Neural cell (in vitro differentiated cells): Measurements from ENCODE around the gene C22orf42. TPM values are rescaled to one million over a fixed set of nuclear protein-coding genes. Genes with fewer than 3 reads are reported as not detected.

Source experiments
- H2AFZ ChIP-seq: fragments of 200-600, 300-800 bp; sonication (generic), shearing (Covaris generic); 2 replicates; pipeline ENCODE4 v1.6.0; 2014; ENCODE audit warnings: low read depth, mild to moderate bottlenecking, antibody characterized with exemption, low read length, moderate library complexity
- H3F3A ChIP-seq: fragments of 200-600 bp; shearing (Covaris generic); 2 replicates; pipeline ENCODE4 v1.6.1; 2016; ENCODE audit warnings: mild to moderate bottlenecking, moderate library complexity, mixed read lengths, antibody characterized with exemption, low read length; ENCODE audit not compliant: insufficient read depth, poor library complexity, severe bottlenecking
- H3K27ac ChIP-seq: fragments of 200-600, 300-800 bp; sonication (generic), shearing (Covaris generic); 2 replicates; pipeline ENCODE4 v1.5.1; 2014; ENCODE audit warnings: mild to moderate bottlenecking, low read length, moderate library complexity
- H3K27me3 ChIP-seq: fragments of 300-800, 200-600 bp; sonication (generic), shearing (Covaris generic); 2 replicates; pipeline ENCODE4 v1.6.0; 2014; ENCODE audit warnings: mild to moderate bottlenecking, low read depth, low read length, moderate library complexity; ENCODE audit not compliant: insufficient read depth
- H3K36me3 ChIP-seq: fragments of 300-800, 200-600 bp; sonication (generic), shearing (Covaris generic); 2 replicates; pipeline ENCODE4 v1.5.1; 2014; ENCODE audit warnings: mild to moderate bottlenecking, antibody characterized with exemption, low read length, moderate library complexity; ENCODE audit not compliant: insufficient read depth
- H3K4me2 ChIP-seq: fragments of 300-800, 200-600 bp; sonication (generic), shearing (Covaris generic); 2 replicates; pipeline ENCODE4 v1.6.0; 2014; ENCODE audit warnings: mild to moderate bottlenecking, low read length
- H3K4me3 ChIP-seq: fragments of 300-800, 200-600 bp; sonication (generic), shearing (Covaris generic); 2 replicates; pipeline ENCODE4 v1.5.1; 2014; ENCODE audit warnings: mild to moderate bottlenecking, low read length, moderate library complexity
- H3K79me2 ChIP-seq: fragments of 200-600 bp; shearing (Covaris generic); replicated peaks from 2 replicates; pipeline ENCODE4 v1.6.0; 2014; ENCODE audit warnings: mild to moderate bottlenecking, low read length, moderate library complexity; ENCODE audit not compliant: insufficient read depth
- H3K9ac ChIP-seq: fragments of 300-800, 200-600 bp; sonication (generic), shearing (Covaris generic); 2 replicates; pipeline ENCODE4 v1.6.1; 2016; ENCODE audit warnings: mild to moderate bottlenecking, low read length, mixed read lengths
- H3K9me2 ChIP-seq: fragments of 200-600 bp; shearing (Covaris generic); 2 replicates; pipeline ENCODE4 v1.6.1; 2016; ENCODE audit warnings: mild to moderate bottlenecking, low read length, mixed read lengths; ENCODE audit not compliant: insufficient read depth
- H3K9me3 ChIP-seq: fragments of 200-600, 300-800 bp; sonication (generic), shearing (Covaris generic); 2 replicates; pipeline ENCODE4 v1.6.1; 2016; ENCODE audit warnings: mild to moderate bottlenecking, mixed run types, low read length, moderate library complexity, mixed read lengths
- H4K20me1 ChIP-seq: fragments of 200-600 bp; shearing (Covaris generic); 2 replicates; pipeline ENCODE4 v1.6.1; 2016; ENCODE audit warnings: mild to moderate bottlenecking, mixed run types; ENCODE audit not compliant: insufficient read depth
- CTCF ChIP-seq: fragments of 450-650 bp; IDR thresholded peaks from 2 replicates; pipeline ENCODE4 v1.5.1; 2014; ENCODE audit warnings: antibody characterized with exemption, mild to moderate bottlenecking, moderate library complexity; ENCODE audit not compliant: poor library complexity, severe bottlenecking
- EP300 ChIP-seq: fragments of 450-650 bp; conservative IDR thresholded peaks from 2 replicates; pipeline ENCODE4 v1.6.1; 2014; ENCODE audit warnings: antibody characterized with exemption, mild to moderate bottlenecking, moderate library complexity; ENCODE audit not compliant: poor library complexity, severe bottlenecking
- EZH2 ChIP-seq: fragments of 200-600, 300-800 bp; shearing (Covaris generic), sonication (generic); IDR thresholded peaks from 2 replicates; pipeline ENCODE4 v1.6.1; 2014; ENCODE audit warnings: antibody characterized with exemption, low read length, borderline replicate concordance, mild to moderate bottlenecking; ENCODE audit not compliant: insufficient read depth, poor library complexity, severe bottlenecking
- MXI1 ChIP-seq: fragments of 450-650 bp; conservative IDR thresholded peaks from 2 replicates; pipeline ENCODE4 v1.6.1; 2014; ENCODE audit warnings: antibody characterized with exemption, mild to moderate bottlenecking; ENCODE audit not compliant: poor library complexity, severe bottlenecking
- POLR2AphosphoS5 ChIP-seq: IDR thresholded peaks from 2 replicates; pipeline ENCODE4 v1.6.1; 2012
- RAD21 ChIP-seq: fragments of 450-650 bp; conservative IDR thresholded peaks from 2 replicates; pipeline ENCODE4 v1.6.1; 2014; ENCODE audit warnings: antibody characterized with exemption, mild to moderate bottlenecking, moderate library complexity
- SMC3 ChIP-seq: fragments of 450-650 bp; conservative IDR thresholded peaks from 2 replicates; pipeline ENCODE4 v1.6.1; 2014; ENCODE audit warnings: antibody characterized with exemption, mild to moderate bottlenecking, moderate library complexity; ENCODE audit not compliant: poor library complexity
- TAF1 ChIP-seq: IDR thresholded peaks from 2 replicates; pipeline ENCODE4 v1.6.1; 2012; ENCODE audit warnings: low read depth
- polyA plus RNA-seq: library from polyadenylated mRNA; depleted of rRNA; stranded (reverse); fragments of >200 nt; gene quantifications from 2 replicates; pipeline ENCODE4 v1.2.3, GENCODE V29; 2014
- TF ChIP-seq, protein P1 (sequence below): IDR thresholded peaks from 2 replicates; pipeline ENCODE4 v1.6.1; 2012; ENCODE audit warnings: borderline replicate concordance

The C22orf42 gene
- polyA plus RNA-seq, 1 donor from 2014 or later: 51.0 TPM

DNA sequence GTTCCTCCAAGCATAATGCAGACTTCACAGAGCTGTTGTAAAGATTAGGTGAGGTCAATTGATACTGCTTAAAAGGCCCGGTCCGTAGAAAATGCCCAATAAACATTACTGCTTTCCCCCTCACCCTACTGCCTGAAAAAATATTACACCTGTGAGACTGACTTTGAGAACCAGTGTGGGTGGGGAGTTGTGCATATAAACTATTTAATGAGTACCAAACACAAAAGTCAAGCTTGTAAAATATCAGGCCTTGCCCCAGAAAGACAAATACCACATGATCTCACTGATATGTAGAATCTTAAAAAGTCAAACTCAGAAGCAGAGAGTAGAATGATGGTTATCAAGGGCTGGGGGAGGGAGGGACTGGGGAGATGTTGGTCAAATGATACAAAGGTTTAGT, 46.7 kb downstream of the C22orf42 start:
- Histone ChIP-seq H3K36me3 (no peaks in the 10 kb centered on the region), H3F3A (no peaks in the 10 kb centered on the region), H3K4me3 (no peak overlapping the region), H3K9me3 (no peaks in the 10 kb centered on the region), H3K9ac (no peak overlapping the region), H3K27ac (no peak overlapping the region), H3K27me3 (no peaks in the 10 kb centered on the region), H4K20me1 (no peaks in the 10 kb centered on the region), H3K4me2 (no peak overlapping the region), H3K9me2 (no peaks in the 10 kb centered on the region), H3K79me2 (no peaks in the 10 kb centered on the region), H2AFZ (no peak overlapping the region)
- TF ChIP-seq, protein P1, sequence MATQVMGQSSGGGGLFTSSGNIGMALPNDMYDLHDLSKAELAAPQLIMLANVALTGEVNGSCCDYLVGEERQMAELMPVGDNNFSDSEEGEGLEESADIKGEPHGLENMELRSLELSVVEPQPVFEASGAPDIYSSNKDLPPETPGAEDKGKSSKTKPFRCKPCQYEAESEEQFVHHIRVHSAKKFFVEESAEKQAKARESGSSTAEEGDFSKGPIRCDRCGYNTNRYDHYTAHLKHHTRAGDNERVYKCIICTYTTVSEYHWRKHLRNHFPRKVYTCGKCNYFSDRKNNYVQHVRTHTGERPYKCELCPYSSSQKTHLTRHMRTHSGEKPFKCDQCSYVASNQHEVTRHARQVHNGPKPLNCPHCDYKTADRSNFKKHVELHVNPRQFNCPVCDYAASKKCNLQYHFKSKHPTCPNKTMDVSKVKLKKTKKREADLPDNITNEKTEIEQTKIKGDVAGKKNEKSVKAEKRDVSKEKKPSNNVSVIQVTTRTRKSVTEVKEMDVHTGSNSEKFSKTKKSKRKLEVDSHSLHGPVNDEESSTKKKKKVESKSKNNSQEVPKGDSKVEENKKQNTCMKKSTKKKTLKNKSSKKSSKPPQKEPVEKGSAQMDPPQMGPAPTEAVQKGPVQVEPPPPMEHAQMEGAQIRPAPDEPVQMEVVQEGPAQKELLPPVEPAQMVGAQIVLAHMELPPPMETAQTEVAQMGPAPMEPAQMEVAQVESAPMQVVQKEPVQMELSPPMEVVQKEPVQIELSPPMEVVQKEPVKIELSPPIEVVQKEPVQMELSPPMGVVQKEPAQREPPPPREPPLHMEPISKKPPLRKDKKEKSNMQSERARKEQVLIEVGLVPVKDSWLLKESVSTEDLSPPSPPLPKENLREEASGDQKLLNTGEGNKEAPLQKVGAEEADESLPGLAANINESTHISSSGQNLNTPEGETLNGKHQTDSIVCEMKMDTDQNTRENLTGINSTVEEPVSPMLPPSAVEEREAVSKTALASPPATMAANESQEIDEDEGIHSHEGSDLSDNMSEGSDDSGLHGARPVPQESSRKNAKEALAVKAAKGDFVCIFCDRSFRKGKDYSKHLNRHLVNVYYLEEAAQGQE: no peak
- TF ChIP-seq SMC3 (no peak), POLR2AphosphoS5 (no peak), EP300 (no peak), CTCF (no peak), MXI1 (no peak), RAD21 (no peak)

DNA sequence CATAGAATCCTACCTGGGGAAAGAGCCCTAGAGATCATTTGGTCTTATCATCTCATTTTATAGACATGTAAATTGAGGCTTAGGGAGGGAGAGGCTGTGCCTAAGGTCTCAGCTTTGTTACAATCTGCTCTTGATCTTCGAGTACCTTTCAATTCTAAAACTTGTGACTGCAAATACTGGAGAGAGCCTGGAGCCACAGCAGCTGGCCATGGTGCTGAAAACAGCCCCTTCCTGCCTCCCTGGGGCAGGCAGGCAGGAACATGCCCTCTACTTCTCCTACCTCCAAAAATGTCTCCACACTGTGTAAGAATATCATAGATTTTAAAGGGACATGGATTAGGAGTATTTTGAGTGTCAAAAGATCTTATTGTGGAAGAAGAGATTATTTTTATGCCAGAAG, 52.2 kb downstream of the C22orf42 start:
- Histone ChIP-seq H3K4me2 (no peak overlapping the region), H2AFZ (no peak overlapping the region), H3F3A (no peaks in the 10 kb centered on the region), H3K9me2 (no peaks in the 10 kb centered on the region), H3K27me3 (peaks cover 3% of the 10 kb centered on the region), H3K79me2 (no peaks in the 10 kb centered on the region), H3K27ac (no peak overlapping the region), H3K9ac (no peak overlapping the region), H3K9me3 (no peaks in the 10 kb centered on the region), H4K20me1 (no peaks in the 10 kb centered on the region), H3K4me3 (no peak overlapping the region), H3K36me3 (no peaks in the 10 kb centered on the region)
- no peak for TF ChIP-seq SMC3
- no peak for TF ChIP-seq MXI1
- TF ChIP-seq TAF1: no peak
- TF ChIP-seq EZH2: no peak
- TF ChIP-seq, protein P1: no peak
- TF ChIP-seq RAD21: no peak
- no peak for TF ChIP-seq POLR2AphosphoS5
- TF ChIP-seq EP300: no peak
- TF ChIP-seq CTCF: no peak
